DMS153 treated with DMSO at 0.1 percent for 48 hours (cell line): Measurements from ENCODE around the gene CRTC1.

ENCODE experiments used
- DNase-seq: peaks from one replicate; lab custom pipeline; 2025; ENCODE audit not compliant: unreplicated experiment; lab: John Stamatoyannopoulos, UW

Gene CRTC1

DNA sequence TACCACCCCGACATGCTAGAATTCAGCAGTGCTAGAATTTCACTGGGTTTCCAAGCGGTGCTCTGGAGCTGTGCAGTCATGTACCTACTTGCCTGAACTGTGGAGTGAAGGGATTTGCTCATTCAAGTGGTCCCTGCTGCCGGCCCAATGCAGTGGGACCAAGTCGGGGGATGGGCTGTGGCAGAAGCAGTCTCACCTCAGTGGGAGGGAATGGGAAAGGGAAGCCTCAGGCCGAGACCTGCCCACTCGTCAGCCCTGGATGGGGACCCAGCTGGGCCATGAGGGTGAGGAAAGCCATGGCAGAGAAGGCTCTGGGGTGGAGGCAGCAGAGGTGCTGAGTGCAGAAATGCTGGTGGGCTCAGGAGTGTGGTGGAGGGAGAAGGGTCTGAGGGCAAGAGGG, 31.7 kb upstream of the CRTC1 start:
- DNase-seq, result no peak

DNA sequence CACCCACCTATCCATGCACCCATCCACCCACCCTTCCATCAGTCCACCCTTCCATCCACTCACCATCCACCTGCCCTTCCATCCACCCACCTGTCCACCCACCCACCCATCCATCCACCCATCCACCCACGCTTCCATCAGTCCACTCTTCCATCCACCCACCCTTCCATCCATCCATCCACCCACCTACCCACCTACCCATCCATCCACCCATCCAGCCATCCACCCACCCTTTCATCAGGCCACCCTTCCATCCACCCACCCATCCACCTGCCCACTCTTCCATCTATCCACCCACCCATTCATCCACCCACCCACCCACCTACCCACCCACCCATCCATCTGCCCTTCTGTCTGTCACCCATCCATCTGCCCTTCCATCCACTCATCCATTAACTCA, 29.6 kb upstream of the CRTC1 start:
- DNase-seq, result no peak

GRCh38 chr19:18654469-18654868, 29.0 kb upstream of the CRTC1 start:
- no peak for DNase-seq

DNA sequence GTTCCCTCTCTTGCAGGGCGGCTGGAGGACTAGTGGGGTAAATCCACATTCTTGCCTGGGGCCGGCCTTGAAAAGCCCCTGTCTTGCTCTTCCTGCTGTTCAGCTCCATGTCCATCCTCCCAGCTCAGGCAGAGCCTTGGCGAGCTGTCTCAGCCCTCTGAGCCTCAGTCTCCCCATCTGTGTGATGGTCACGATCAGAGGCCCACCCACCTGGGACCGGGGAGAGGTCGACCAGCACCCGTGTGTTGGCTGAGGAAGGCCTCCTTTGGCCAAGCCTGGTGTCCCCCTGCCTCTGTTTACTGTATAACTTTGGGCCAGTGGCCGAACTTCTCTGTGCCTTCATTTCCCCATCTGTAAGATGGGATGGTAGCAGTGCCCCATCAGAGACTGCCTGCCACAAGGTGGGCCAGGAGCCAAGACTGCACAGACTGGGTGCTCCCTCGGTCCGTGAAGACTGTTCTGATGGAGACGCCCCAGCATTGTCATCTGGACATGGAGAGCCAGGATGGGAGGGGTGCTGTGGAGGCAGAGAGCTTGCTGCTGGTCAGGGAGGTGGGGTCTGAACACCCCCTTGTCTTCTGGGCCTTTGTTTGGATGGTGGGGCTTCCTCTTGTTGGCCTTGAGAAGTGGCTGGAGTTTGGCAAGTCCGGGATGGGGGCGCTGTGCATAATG, 28.2 kb upstream of the CRTC1 start:
- no peak for DNase-seq

DNA sequence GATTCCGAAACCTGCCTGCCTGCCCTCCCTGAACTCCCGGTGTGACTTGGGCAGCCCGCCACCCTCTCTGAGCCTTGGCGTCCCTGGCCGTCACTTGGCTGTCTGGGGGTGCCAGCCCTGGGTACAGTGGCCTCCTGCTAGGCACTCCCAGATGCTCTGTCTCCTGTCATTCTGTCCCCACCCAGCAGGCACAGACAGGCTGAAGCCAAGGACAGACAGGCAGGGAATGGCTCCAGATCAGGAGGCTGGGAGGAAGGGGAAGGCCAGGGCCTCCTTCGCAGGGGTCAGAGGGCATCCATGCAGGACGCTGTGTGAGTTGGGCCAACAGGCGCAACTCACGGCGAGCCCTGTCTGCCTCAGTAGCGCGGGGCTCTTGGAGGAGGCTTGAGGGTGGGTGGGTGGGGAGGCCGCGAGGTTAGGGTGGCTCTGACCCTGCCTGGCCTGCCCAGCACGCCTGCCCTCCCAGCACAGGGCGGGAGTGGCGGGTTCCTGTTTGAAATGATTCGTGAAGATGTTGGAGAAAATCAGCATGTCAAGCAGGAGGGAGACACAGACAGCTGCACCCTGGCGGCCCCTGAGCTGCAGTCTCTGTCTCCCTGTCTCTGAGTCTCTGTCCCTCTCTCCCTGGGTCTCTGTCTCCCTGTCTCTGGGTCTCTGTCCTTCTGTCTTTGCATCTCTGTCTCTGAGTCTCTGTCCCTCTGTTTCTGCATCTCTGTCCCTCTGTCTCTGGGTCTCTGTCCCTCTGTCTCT, 27.0 kb upstream of the CRTC1 start:
- DNase-seq, result no peak

DNA sequence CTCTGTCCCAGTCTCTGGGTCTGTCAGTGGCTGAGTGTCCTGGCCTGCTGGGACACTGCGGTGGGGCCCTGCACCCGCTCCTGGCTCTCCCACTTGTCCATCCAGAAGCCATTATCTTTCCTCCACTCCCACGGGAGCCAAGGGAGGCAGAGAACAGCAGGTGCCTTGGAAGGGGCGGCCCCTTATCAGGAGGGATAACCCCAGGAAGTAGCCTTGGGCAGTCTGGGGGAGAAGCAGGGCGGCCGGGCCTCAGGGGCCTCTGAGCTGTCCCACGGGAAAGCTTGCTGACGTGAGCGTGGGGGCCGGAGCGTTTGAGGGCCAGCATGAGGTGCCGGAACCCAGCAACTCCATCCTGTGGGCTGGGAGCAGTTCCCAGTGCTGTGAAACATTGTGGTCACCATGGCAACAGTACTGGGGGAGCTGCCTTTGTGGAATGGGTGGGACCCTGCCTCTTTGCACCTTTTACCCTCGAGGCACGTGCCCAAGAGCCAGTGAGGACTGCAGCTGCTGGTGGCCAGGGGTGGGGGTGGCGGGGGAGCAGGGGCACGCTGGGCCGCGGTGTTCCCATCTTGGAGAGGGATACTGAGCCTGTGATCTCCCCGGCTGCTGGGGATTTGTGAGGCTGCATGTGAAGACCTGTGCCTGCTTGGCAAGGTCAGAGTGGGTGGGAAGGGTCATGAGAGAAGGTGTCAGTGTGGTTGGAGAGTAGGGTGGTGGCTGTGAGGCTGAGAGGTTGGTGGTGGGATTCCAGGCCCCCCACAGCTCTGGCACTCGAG, 25.7 kb upstream of the CRTC1 start:
- no peak for DNase-seq

DNA sequence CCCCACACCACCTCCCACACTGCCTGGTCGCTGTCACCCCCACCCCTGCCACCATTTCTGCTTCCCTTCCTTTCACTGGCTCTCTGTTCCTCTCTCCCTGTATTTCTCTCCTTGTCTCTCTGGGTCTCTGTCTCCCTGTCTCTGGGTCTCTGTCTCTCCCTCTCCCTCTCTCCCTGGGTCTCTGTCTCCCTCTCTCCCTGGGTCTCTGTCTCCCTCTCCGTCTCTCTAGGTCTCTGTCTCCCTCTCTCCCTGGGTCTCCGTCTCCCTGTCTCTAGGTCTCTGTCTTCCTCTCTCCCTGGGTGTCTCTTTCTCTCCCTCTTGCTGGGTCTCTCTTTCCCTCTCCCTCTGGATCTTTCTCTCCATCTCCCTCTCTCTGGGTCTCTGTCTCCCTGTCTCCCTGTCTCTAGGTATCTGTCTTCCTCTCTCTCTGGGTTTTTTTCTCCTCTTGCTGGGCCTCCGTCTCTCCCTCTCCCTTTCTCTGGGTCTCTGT, 25.1 kb upstream of the CRTC1 start:
- no peak for DNase-seq

DNA sequence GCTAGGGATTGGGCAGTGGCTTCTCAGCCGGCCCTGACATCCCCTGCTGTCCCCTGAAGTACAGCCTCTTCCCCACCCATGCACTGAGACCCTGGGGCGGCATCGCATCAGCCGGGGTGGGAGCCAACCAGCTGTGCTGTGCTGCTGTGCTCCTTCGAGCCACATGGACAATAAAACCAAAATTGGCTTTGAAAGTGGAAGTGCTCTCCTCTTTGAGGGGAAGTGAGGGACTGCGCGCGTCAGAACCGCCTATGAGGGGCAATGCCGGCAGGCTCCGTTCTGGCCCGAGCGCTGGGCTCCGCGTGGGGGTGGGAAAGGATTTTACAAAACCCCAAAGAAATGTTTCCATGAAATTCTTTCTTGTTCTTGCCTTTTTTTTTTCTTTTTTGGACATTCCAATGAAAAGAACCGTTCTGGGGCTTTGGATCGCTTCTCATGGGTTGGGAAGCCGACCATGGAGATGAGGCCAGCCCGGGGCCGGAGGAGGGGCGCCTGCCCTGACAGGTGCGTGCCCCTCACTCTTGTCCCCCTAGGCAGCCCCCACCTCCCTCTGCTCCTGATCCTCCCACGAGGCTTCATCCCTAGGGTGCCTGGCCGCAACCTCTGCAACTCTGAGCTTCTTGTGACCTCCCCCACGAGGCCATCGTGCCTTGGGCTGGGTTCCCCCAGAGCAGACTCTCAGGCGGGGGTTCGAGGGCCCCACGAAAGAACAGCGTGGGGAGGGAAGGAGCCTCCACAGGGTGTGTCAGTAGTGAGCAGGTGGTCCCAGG, 24.0 kb upstream of the CRTC1 start:
- DNase-seq, result no peak

DNA sequence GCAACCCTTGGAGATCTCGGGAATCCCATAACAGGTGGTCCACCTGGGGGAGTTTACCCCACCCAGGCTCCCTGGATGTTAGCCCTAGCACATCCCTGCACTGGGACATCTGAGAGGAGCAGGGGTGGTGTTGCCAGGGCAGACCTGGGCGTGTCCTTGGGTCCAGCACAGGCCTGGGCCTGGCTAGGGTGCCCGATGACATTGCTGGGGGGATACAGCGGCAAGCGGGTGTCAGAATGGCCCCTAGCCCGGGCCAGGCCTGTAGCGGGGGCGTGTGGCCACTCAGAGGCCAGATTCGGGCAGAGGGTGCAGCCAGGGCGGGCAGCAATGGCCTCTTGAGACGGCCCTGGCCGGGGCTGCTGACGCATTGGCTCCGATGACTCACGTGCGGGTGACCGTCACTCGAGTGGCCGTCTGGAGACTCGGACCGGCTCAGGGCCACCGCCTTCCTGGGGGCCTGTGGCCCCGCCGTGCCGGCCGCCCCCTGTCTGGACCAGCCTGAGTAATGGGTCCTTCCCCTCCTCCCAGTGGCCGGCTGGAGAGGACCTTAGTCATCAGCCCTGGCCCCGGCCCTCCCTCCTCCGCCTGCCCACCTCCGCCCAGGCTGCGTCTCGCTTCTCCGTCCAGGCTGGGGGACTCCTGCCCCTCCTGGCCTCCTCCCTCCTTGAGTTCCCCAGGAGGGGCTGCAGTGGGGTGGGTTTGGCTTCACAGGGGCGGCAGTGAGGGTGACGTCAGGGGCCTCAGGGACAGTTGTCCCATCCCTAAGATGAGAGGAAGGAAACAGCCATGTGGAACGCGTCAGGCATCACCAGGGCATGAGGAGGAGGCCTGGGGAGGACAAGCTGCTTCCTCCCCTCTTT, 23.2 kb upstream of the CRTC1 start:
- no peak for DNase-seq

- no peak for DNase-seq
Observed at GRCh38 chr19:18660939-18661670, 22.4 kb upstream of the CRTC1 start.

GRCh38 chr19:18662972-18663732, 20.3 kb upstream of the CRTC1 start:
- DNase-seq, result no peak

- DNase-seq, result no peak
Observed at GRCh38 chr19:18663940-18664530, 19.4 kb upstream of the CRTC1 start.

GRCh38 chr19:18665771-18666202, 17.7 kb upstream of the CRTC1 start:
- DNase-seq, result no peak

GRCh38 chr19:18666317-18666716, 17.2 kb upstream of the CRTC1 start:
- no peak for DNase-seq

GRCh38 chr19:18666784-18667183, 16.7 kb upstream of the CRTC1 start:
- DNase-seq, result no peak

DNA sequence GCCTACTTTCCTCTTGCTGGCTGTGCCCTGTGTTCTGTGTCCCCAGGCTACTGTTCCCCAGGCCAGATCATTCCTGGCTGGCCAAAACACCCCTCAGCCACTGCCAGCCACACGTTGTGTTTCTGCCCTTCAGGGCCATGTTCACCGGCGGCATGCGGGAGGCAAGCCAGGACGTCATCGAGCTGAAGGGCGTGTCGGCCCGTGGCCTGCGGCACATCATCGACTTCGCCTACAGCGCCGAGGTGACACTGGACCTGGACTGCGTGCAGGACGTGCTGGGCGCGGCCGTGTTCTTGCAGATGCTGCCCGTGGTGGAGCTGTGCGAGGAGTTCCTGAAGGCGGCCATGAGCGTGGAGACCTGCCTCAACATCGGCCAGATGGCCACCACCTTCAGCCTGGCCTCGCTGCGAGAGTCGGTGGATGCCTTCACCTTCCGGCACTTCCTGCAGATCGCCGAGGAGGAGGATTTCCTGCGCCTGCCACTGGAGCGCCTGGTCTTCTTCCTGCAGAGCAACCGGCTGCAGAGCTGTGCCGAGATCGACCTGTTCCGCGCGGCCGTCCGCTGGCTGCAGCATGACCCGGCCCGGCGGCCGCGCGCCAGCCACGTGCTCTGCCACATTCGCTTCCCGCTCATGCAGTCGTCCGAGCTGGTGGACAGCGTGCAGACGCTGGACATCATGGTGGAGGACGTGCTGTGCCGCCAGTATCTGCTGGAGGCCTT, 15.8 kb upstream of the CRTC1 start:
- no peak for DNase-seq

DNA sequence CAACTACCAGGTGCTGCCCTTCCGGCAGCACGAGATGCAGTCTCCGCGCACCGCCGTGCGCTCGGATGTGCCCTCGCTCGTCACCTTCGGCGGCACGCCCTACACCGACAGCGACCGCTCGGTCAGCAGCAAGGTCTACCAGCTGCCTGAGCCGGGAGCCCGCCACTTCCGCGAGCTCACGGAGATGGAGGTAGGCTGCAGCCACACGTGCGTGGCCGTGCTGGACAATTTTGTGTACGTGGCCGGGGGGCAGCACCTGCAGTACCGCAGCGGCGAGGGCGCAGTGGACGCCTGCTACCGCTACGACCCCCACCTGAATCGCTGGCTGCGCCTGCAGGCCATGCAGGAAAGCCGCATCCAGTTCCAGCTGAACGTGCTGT, 15.2 kb upstream of the CRTC1 start:
- DNase-seq, result no peak
